H1 (cell line): Measurements from ENCODE around the gene EIF4E2. TPM values are rescaled to one million over a fixed set of nuclear protein-coding genes. Genes with fewer than 3 reads are reported as not detected.

Experiments
- CTCF ChIA-PET: fragments of 300-600 bp; sonication (Branson Sonifier 250); formaldehyde crosslinking; loops from one replicate; lab custom pipeline; 2021; ENCODE audit not compliant: partially characterized antibody; lab: Charles Lee
- POLR2A ChIA-PET: fragments of 300-600 bp; sonication (Branson Sonifier 250); formaldehyde crosslinking; loops from one replicate; lab custom pipeline; 2021; ENCODE audit warnings: inconsistent platforms; ENCODE audit not compliant: partially characterized antibody; lab: Charles Lee
- DNase-seq, 2 experiments: peaks; one replicate each; pipeline versions ENCODE4 v3.0.0 to v3.0.0-alpha.2; 2010 to 2022; ENCODE audit warnings: low spot score in 2 of 2, low read depth in 1 of 2, mixed read lengths in 1 of 2
- FAIRE-seq: peaks from 2 replicates; lab custom pipeline; 2011; peaks lifted over from hg19 to GRCh38; lab: Jason Lieb, UNC
- H2AFZ ChIP-seq: 2 replicates; pipeline ENCODE4 v1.8.1; 2012; ENCODE audit warnings: low read length, inconsistent platforms
- H2AK5ac ChIP-seq: 2 replicates; pipeline ENCODE4 v1.6.1; 2013; ENCODE audit warnings: low read depth, low read length
- H2BK120ac ChIP-seq: replicated peaks from 2 replicates; pipeline ENCODE3; 2013; ENCODE audit warnings: low read depth, low read length, inconsistent platforms
- H2BK12ac ChIP-seq: 2 replicates; pipeline ENCODE4 v1.6.1; 2013; ENCODE audit warnings: low read depth, low read length
- H2BK15ac ChIP-seq: 2 replicates; pipeline ENCODE4 v1.6.1; 2013; ENCODE audit warnings: low read length
- H2BK20ac ChIP-seq: 2 replicates; pipeline ENCODE4 v1.6.1; 2013; ENCODE audit warnings: low read length
- H2BK5ac ChIP-seq: 2 replicates; pipeline ENCODE4 v1.6.1; 2013; ENCODE audit warnings: low read depth, low read length
- H3K14ac ChIP-seq: 2 replicates; pipeline ENCODE4 v1.6.1; 2013; ENCODE audit warnings: inconsistent platforms; ENCODE audit not compliant: insufficient read length
- H3K18ac ChIP-seq: 2 replicates; pipeline ENCODE4 v1.6.1; 2013; ENCODE audit warnings: low read length; ENCODE audit errors: extremely low read depth
- H3K23ac ChIP-seq: 2 replicates; pipeline ENCODE4 v1.6.1; 2013; ENCODE audit warnings: inconsistent platforms; ENCODE audit not compliant: insufficient read length
- H3K23me2 ChIP-seq: 2 replicates; pipeline ENCODE4 v1.6.1; 2013; ENCODE audit warnings: low read depth, low read length
- H3K27ac ChIP-seq: 2 replicates; pipeline ENCODE4 v1.6.1; 2011; ENCODE audit warnings: low read depth, low read length, inconsistent platforms
- H3K27me3 ChIP-seq, 4 experiments: replicated peaks in 1 of 4; 1 replicate in 1 of 4; 2 replicates in 3 of 4; pipeline versions ENCODE4 v1.6.1 to v1.8.1; 2011 to 2013; ENCODE audit warnings: low read length in 3 of 4, mild to moderate bottlenecking in 3 of 4, inconsistent platforms in 2 of 4, mixed read lengths in 2 of 4, moderate library complexity in 1 of 4; ENCODE audit not compliant: control insufficient read depth in 3 of 4, insufficient read depth in 3 of 4; ENCODE audit errors: extremely low read depth in 1 of 4
- H3K36me3 ChIP-seq, 4 experiments: 2 replicates each; pipeline versions ENCODE4 v1.6.1 to v1.8.1; 2011 to 2013; ENCODE audit warnings: mild to moderate bottlenecking in 4 of 4, low read length in 3 of 4, moderate library complexity in 2 of 4, control low read depth in 1 of 4, inconsistent platforms in 1 of 4; ENCODE audit not compliant: insufficient read depth in 4 of 4, control insufficient read depth in 2 of 4
- H3K4ac ChIP-seq: replicated peaks from 2 replicates; pipeline ENCODE3; 2013; ENCODE audit warnings: low read length, low read depth, mixed read lengths, inconsistent platforms; ENCODE audit not compliant: insufficient read length
- H3K4me1 ChIP-seq, 4 experiments: replicated peaks in 1 of 4; 1 replicate in 1 of 4; 2 replicates in 3 of 4; pipeline versions ENCODE4 v1.6.1 to v1.8.1; 2011 to 2013; ENCODE audit warnings: low read length in 3 of 4, inconsistent platforms in 2 of 4, mixed read lengths in 1 of 4; ENCODE audit not compliant: insufficient read depth in 4 of 4, control insufficient read depth in 3 of 4
- H3K4me2 ChIP-seq, 2 experiments: 2 replicates each; pipeline versions ENCODE4 v1.6.1 to v1.8.1; 2011 to 2013; ENCODE audit warnings: low read depth in 2 of 2, low read length in 2 of 2, control low read depth in 1 of 2, inconsistent platforms in 1 of 2, mild to moderate bottlenecking in 1 of 2; ENCODE audit not compliant: insufficient read depth in 1 of 2
- H3K4me3 ChIP-seq, 4 experiments: fragments of 200-600, 300-600 bp in 1 of 4; sonication (generic), shearing (Covaris generic), sonication (Bioruptor Twin) in 1 of 4; 2 replicates each; pipeline versions ENCODE4 v1.5.1 to v1.8.1; 2011 to 2016; ENCODE audit warnings: low read length in 4 of 4, low read depth in 3 of 4, control low read depth in 2 of 4, inconsistent platforms in 2 of 4, mild to moderate bottlenecking in 2 of 4, mixed read lengths in 1 of 4, moderate library complexity in 1 of 4; ENCODE audit not compliant: insufficient read depth in 2 of 4; ENCODE audit errors: extremely low read depth in 1 of 4
- H3K56ac ChIP-seq: replicated peaks from 2 replicates; pipeline ENCODE3; 2013; ENCODE audit warnings: low read depth, mild to moderate bottlenecking, mixed read lengths, low read length, inconsistent platforms; ENCODE audit not compliant: insufficient read length
- H3K79me1 ChIP-seq: 2 replicates; pipeline ENCODE4 v1.6.1; 2013; ENCODE audit warnings: low read depth, low read length, control low read depth
- H3K79me2 ChIP-seq, 2 experiments: 2 replicates each; pipeline versions ENCODE4 v1.6.1 to v1.8.1; 2012 to 2013; ENCODE audit warnings: low read length in 2 of 2, mild to moderate bottlenecking in 2 of 2, inconsistent platforms in 1 of 2; ENCODE audit not compliant: insufficient read depth in 2 of 2, control insufficient read depth in 1 of 2
- H3K9ac ChIP-seq, 4 experiments: replicated peaks in 1 of 4; 1 replicate in 1 of 4; 2 replicates in 3 of 4; pipeline versions ENCODE4 v1.6.1 to v1.8.1; 2011 to 2013; ENCODE audit warnings: low read depth in 3 of 4, low read length in 3 of 4, control low read depth in 2 of 4, mild to moderate bottlenecking in 2 of 4, moderate library complexity in 2 of 4, inconsistent platforms in 1 of 4; ENCODE audit errors: extremely low read depth in 1 of 4
- H3K9me3 ChIP-seq, 2 experiments: 2 replicates each; pipeline versions ENCODE4 v1.6.1 to v1.8.1; 2012 to 2013; ENCODE audit warnings: mild to moderate bottlenecking in 2 of 2, moderate library complexity in 2 of 2, control low read depth in 1 of 2, inconsistent platforms in 1 of 2, low read depth in 1 of 2, low read length in 1 of 2, mixed read lengths in 1 of 2; ENCODE audit not compliant: insufficient read depth in 2 of 2
- H4K20me1 ChIP-seq, 2 experiments: replicated peaks in 1 of 2; 2 replicates each; pipeline versions ENCODE3 to v1.8.1; 2011 to 2013; ENCODE audit warnings: inconsistent platforms in 2 of 2, low read length in 2 of 2, mild to moderate bottlenecking in 1 of 2; ENCODE audit not compliant: insufficient read depth in 2 of 2, control insufficient read depth in 1 of 2
- H4K5ac ChIP-seq: 2 replicates; pipeline ENCODE4 v1.6.1; 2013; ENCODE audit warnings: low read length, low read depth, mixed read lengths, inconsistent platforms; ENCODE audit not compliant: insufficient read length
- H4K8ac ChIP-seq: 2 replicates; pipeline ENCODE4 v1.8.0; 2013; ENCODE audit warnings: mild to moderate bottlenecking, moderate library complexity, low read length, inconsistent platforms; ENCODE audit not compliant: insufficient read depth; ENCODE audit errors: extremely low read depth
- H4K91ac ChIP-seq: replicated peaks from 2 replicates; pipeline ENCODE3; 2013; ENCODE audit warnings: low read length, mixed read lengths, inconsistent platforms; ENCODE audit not compliant: insufficient read length
- CBX8 ChIP-seq: fragments of 300-800, 300-1000 bp; sonication (generic); IDR thresholded peaks from 2 replicates; pipeline ENCODE4 v1.7.1; 2016; ENCODE audit warnings: low read depth, low read length, borderline replicate concordance
- JUN ChIP-seq: IDR thresholded peaks from 2 replicates; pipeline ENCODE4 v1.6.1; 2011; ENCODE audit warnings: low read depth, mild to moderate bottlenecking, improper control_type of control experiment, low read length
- SIN3A ChIP-seq, 2 experiments: IDR thresholded peaks in 1 of 2; conservative IDR thresholded peaks in 1 of 2; 2 replicates each; pipeline ENCODE4 v1.6.1; 2011 to 2012; ENCODE audit warnings: low read length in 2 of 2, improper control_type of control experiment in 1 of 2, low read depth in 1 of 2, mild to moderate bottlenecking in 1 of 2
- WGBS, 2 experiments: shearing (Covaris generic) in 1 of 2; methylation state at CpG; one replicate each; pipeline versions ENCODE4 v1.1.6 to v1.1.7; 2013 to 2015; ENCODE audit warnings: low lambda C conversion rate in 2 of 2, mixed read lengths in 2 of 2, inconsistent platforms in 1 of 2, low coverage in 1 of 2, missing lambda C conversion rate in 1 of 2; ENCODE audit not compliant: insufficient replicate concordance in 2 of 2, insufficient coverage in 1 of 2, insufficient read length in 1 of 2; ENCODE audit errors: extremely low coverage in 1 of 2, missing lambda C conversion rate in 1 of 2; 5-methylcytosine and 5-hydroxymethylcytosine counted together
- polyA plus RNA-seq, 7 experiments: library from polyadenylated mRNA; depleted of rRNA in 3 of 7; stranded (reverse) in 5 of 7; unstranded in 2 of 7; fragments of >200 nt in 5 of 7; fragments of 200-250 nt in 2 of 7; gene quantifications; 1 replicate in 5 of 7; 2 replicates in 1 of 7; 4 replicates in 1 of 7; pipeline versions ENCODE4 v1.2.1 to v1.2.3, GENCODE V29; 2011 to 2013; ENCODE audit warnings: missing spikeins in 2 of 7, mixed read lengths in 2 of 7
- total RNA-seq: library from RNA; stranded (reverse); fragmentation: NEBNext Ultra II Directional; extraction: Animal tissue kit (Norgen Biotek cat#: 25700); gene quantifications from 2 replicates; pipeline ENCODE4 v1.2.1, GENCODE V29; 2021

EIF4E2 gene
- total and polyA plus RNA-seq, 2 of the 8 experiments (the other 6 are each of a cell fraction or from before 2014, with no cell fraction given) = 39.4 to 114 TPM

- no peak overlapping the region for H3K56ac ChIP-seq
- DNase-seq (no peak), FAIRE-seq (no peak)
- H3K36me3 ChIP-seq = no peaks in the 10 kb centered on the region
- no peak overlapping the region for H3K4me3 ChIP-seq
- no peaks in the 10 kb centered on the region for H3K79me1 ChIP-seq
- WGBS, 2 experiments = 91% methylated on average over 11 of the region's 17 CpGs; no CpG with 5 or more reads in 1 of the 2 experiments
- no peak overlapping the region for H2BK12ac ChIP-seq
- no peak overlapping the region for H4K91ac ChIP-seq
- ChIA-PET CTCF (interaction anchor here (1.3 to 1.6 kb wide), 2 partner anchors 17 to 37 kb away, joined by 3 to 4 read pairs; no protein-coding TSS in a partner anchor), POLR2A (interaction anchor here (1.0 to 1.8 kb wide), 2 partner anchors 10 to 15 kb away, joined by 4 to 5 read pairs; partner anchors contain the start of gene PRSS56)
- H3K18ac ChIP-seq = no peak overlapping the region
- no peak overlapping the region for H3K23ac ChIP-seq
- no peaks in the 10 kb centered on the region for H3K9me3 ChIP-seq
- H3K14ac ChIP-seq = no peak overlapping the region
- H3K4me2 ChIP-seq = no peak overlapping the region
- H3K23me2 ChIP-seq = no peaks in the 10 kb centered on the region
- no peak overlapping the region for H2AK5ac ChIP-seq
- TF ChIP-seq JUN (no peak), SIN3A (conservative IDR thresholded peaks at IDR 0.05 in 1 of 2, IDR thresholded peaks at IDR 0.05 in 1 of 2; ENCODE audit: low read depth in 1 of 2, low read length in 2 of 2) (no peak), CBX8 (no peak)
- no peak overlapping the region for H2BK15ac ChIP-seq
- H3K27me3 ChIP-seq = peaks cover 0 to 8% (median 0%) of the 10 kb centered on the region in 4 experiments; a peak in 2 of 7 replicates
- no peak overlapping the region for H4K5ac ChIP-seq
- H4K8ac ChIP-seq = no peak overlapping the region
- no peaks in the 10 kb centered on the region for H3K79me2 ChIP-seq
- H3K4me1 ChIP-seq = peaks cover 0 to 11% (median 2%) of the 10 kb centered on the region in 4 experiments; a peak in 5 of 7 replicates
- no peaks in the 10 kb centered on the region for H4K20me1 ChIP-seq
- no peak overlapping the region for H2AFZ ChIP-seq
- H2BK5ac ChIP-seq = no peak overlapping the region
- no peak overlapping the region for H3K9ac ChIP-seq
- no peak overlapping the region for H3K4ac ChIP-seq
- no peak overlapping the region for H3K27ac ChIP-seq
- no peak overlapping the region for H2BK120ac ChIP-seq
- no peak overlapping the region for H2BK20ac ChIP-seq
Observed at GRCh38 chr2:232529806-232530547, 20.5 kb upstream of the EIF4E2 start.
